ENCODE data around the gene ISG15.
A peak's percentile ranks its signal among the peaks of the same experiment; 100 is the strongest.
"Not testable (repeated sequence)": the region's sequence is repeated elsewhere in the genome, so short reads cannot be mapped to it uniquely, and the experiment has no call there.

Gene ISG15

GRCh38 chr1:975896-976683 is 37.2 kb upstream of the ISG15 start:
- peak; percentile 48 for DNase-seq

GRCh38 chr1:976791-977190 is 36.5 kb upstream of the ISG15 start:
- not testable (repeated sequence) for DNase-seq

GRCh38 chr1:978069-978834 is 35.0 kb upstream of the ISG15 start:
- no peak for DNase-seq

GRCh38 chr1:978835-979743 is 34.2 kb upstream of the ISG15 start:
- no peak for DNase-seq

GRCh38 chr1:979744-980072 is 33.6 kb upstream of the ISG15 start:
- no peak for DNase-seq

GRCh38 chr1:980137-980571 is 33.1 kb upstream of the ISG15 start:
- DNase-seq = no peak

GRCh38 chr1:980602-981395 is 32.5 kb upstream of the ISG15 start:
- DNase-seq = no peak

- DNase-seq = no peak
These were observed 31.8 kb upstream of the ISG15 start for GRCh38 chr1:981491-981954.

GRCh38 chr1:981955-982558 is 31.2 kb upstream of the ISG15 start, which contains the start of gene PERM1:
TSS of gene PERM1 (minus strand) at chr1:982093. CDS start at chr1:981029, 1,064 bp downstream.
- DNase-seq = no peak

- DNase-seq = no peak
These were observed 30.4 kb upstream of the ISG15 start for GRCh38 chr1:982765-983436.

GRCh38 chr1:983798-984475 is 29.4 kb upstream of the ISG15 start:
- DNase-seq = peak; percentile 40

- no peak for DNase-seq
These were observed 28.9 kb upstream of the ISG15 start for GRCh38 chr1:984476-984814.

GRCh38 chr1:985126-985525 is 28.2 kb upstream of the ISG15 start:
- no peak for DNase-seq

- not testable (repeated sequence) for DNase-seq
These were observed 25.2 kb upstream of the ISG15 start for GRCh38 chr1:988061-988460.

GRCh38 chr1:991275-991674 is 22.0 kb upstream of the ISG15 start:
- not testable (repeated sequence) for DNase-seq

GRCh38 chr1:991895-992294 is 21.4 kb upstream of the ISG15 start:
- DNase-seq = no peak

GRCh38 chr1:992362-992761 is 20.9 kb upstream of the ISG15 start:
- DNase-seq = no peak

- no peak for DNase-seq
These were observed 19.8 kb upstream of the ISG15 start for GRCh38 chr1:993379-993995.

GRCh38 chr1:994546-994945 is 18.8 kb upstream of the ISG15 start:
- DNase-seq = not testable (repeated sequence)

All from central memory CD4-positive, alpha-beta T cell (primary cell).